Measurements from ENCODE around the gene CCDC148.

DNA sequence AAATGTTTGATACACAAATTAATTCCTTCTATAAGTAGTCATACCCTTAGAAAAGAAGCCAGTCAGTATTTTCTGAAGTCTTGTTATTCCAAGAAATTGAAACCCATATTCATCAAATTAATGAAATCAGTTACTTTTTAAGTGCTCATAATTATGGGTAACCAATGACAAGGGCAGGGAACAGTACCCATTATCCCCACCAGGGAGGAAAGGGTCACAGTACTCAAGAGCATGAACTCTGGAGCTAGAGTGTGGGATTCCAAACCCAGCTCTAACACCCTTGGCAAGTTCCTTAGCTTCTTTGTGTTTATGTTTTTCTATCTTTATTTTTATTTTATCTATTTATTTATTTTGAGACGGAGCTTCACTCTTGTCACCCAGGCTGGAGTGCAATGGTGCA is 68.4 kb downstream of the CCDC148 start:
- TF ChIP-seq POLR2A (IDR thresholded peaks at IDR 0.05; ENCODE audit: low read length), result no peak
- TF ChIP-seq GATA1 (IDR thresholded peaks at IDR 0.05; ENCODE audit: low read depth, low read length), result no peak

All from erythroblast (primary cell).